SU-DHL-6 (cell line): ENCODE data around the gene DEPDC5.

Experiments used
- EZH2phosphoT487 ChIP-seq: fragments of 200-600 bp; sonication (generic), shearing (Covaris generic); conservative IDR thresholded peaks from 2 replicates; pipeline ENCODE4 v1.6.1; 2018; ENCODE audit warnings: mild to moderate bottlenecking, antibody characterized with exemption, low read length, moderate library complexity, mixed read lengths
- TF ChIP-seq, protein P1 (sequence below): fragments of 200-600 bp; sonication (generic); IDR thresholded peaks from one replicate; pipeline ENCODE4 v1.5.1; 2017; ENCODE audit warnings: antibody characterized with exemption, mild to moderate bottlenecking, low read length, moderate library complexity; ENCODE audit not compliant: insufficient read depth, poor library complexity, severe bottlenecking

DNA sequence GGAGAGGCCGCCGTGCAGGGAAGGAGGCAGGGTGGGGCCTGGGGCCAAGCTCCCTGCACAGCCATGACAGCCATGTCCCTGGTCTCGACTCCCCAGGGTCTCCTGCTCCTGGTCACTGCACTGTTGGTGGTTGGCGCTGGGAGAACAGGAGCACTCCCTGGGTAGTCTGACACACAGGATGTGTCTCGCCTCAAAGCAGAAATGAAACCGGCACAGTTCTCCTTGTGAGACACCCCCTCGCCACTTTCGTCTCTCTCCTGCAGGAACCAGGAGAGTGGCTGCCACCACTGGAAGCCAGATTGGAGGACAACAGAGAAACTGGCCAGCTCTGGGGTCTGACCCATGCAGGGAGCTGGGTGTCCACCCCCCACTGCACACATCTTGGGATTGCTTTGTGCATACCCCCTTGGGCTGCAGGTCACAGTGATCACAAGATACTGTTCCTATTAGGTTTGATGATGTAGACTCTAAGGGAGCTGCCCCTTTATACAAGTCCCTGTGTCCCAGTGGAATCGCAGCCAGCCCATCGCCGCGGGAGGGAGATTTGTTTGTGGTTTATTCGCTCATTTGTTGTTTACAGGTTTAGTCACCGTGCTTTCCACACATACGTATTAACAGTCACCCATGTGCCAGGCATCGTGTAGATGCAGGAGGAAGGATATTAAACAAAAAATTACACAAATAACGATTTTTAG is 163.6 kb downstream of the DEPDC5 start:
- TF ChIP-seq, protein P1, sequence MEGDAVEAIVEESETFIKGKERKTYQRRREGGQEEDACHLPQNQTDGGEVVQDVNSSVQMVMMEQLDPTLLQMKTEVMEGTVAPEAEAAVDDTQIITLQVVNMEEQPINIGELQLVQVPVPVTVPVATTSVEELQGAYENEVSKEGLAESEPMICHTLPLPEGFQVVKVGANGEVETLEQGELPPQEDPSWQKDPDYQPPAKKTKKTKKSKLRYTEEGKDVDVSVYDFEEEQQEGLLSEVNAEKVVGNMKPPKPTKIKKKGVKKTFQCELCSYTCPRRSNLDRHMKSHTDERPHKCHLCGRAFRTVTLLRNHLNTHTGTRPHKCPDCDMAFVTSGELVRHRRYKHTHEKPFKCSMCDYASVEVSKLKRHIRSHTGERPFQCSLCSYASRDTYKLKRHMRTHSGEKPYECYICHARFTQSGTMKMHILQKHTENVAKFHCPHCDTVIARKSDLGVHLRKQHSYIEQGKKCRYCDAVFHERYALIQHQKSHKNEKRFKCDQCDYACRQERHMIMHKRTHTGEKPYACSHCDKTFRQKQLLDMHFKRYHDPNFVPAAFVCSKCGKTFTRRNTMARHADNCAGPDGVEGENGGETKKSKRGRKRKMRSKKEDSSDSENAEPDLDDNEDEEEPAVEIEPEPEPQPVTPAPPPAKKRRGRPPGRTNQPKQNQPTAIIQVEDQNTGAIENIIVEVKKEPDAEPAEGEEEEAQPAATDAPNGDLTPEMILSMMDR: no peak
- no peak for TF ChIP-seq EZH2phosphoT487
